MM.1S (cell line): ENCODE data around the gene BLOC1S2.
"Not testable (repeated sequence)": the region's sequence is repeated elsewhere in the genome, so short reads cannot be mapped to it uniquely, and the experiment has no call there.

Source experiments
- DNase-seq: peaks from one replicate; pipeline ENCODE4 v3.0.0-alpha.2; 2015
- H2AFZ ChIP-seq: fragments of 300-600 bp; sonication (generic); 2 replicates; pipeline ENCODE4 v1.6.0; 2016; ENCODE audit warnings: antibody characterized with exemption, low read length
- H3F3A ChIP-seq: fragments of 300-600 bp; sonication (generic); 2 replicates; pipeline ENCODE4 v1.6.1; 2016; ENCODE audit warnings: mild to moderate bottlenecking, antibody characterized with exemption, low read length, moderate library complexity, mixed read lengths; ENCODE audit not compliant: insufficient read depth
- H3K27ac ChIP-seq: fragments of 300-600 bp; sonication (generic); 2 replicates; pipeline ENCODE4 v1.5.1; 2016; ENCODE audit warnings: mild to moderate bottlenecking, low read length
- H3K27me3 ChIP-seq: fragments of 300-600 bp; sonication (generic); replicated peaks from 2 replicates; pipeline ENCODE4 v1.6.0; 2016; ENCODE audit warnings: low read length; ENCODE audit not compliant: insufficient read depth
- H3K36me3 ChIP-seq: fragments of 300-600 bp; sonication (generic); replicated peaks from 2 replicates; pipeline ENCODE4 v1.6.1; 2016; ENCODE audit warnings: mild to moderate bottlenecking, low read length, mixed read lengths; ENCODE audit not compliant: insufficient read depth
- H3K4me1 ChIP-seq: fragments of 300-600 bp; sonication (generic); 2 replicates; pipeline ENCODE4 v1.6.1; 2016; ENCODE audit warnings: low read length, mixed read lengths
- H3K4me2 ChIP-seq: fragments of 300-600 bp; sonication (generic); 2 replicates; pipeline ENCODE4 v1.6.0; 2016; ENCODE audit warnings: low read depth, low read length
- H3K4me3 ChIP-seq: fragments of 300-600 bp; sonication (generic); 2 replicates; pipeline ENCODE4 v1.5.1; 2016; ENCODE audit warnings: low read length, mixed read lengths
- H3K79me2 ChIP-seq: fragments of 300-600 bp; sonication (generic); 2 replicates; pipeline ENCODE4 v1.6.1; 2016; ENCODE audit warnings: mixed run types, low read length, mixed read lengths
- H3K9ac ChIP-seq: fragments of 300-600 bp; sonication (generic); 2 replicates; pipeline ENCODE4 v1.6.1; 2016; ENCODE audit warnings: low read length, mixed read lengths
- H3K9me2 ChIP-seq: fragments of 300-600 bp; sonication (generic); replicated peaks from 2 replicates; pipeline ENCODE4 v1.6.1; 2016; ENCODE audit warnings: mild to moderate bottlenecking, low read length, mixed read lengths; ENCODE audit not compliant: insufficient read depth
- H3K9me3 ChIP-seq: fragments of 300-600 bp; sonication (generic); replicated peaks from 2 replicates; pipeline ENCODE4 v1.6.1; 2016; ENCODE audit warnings: mild to moderate bottlenecking, low read length, mixed read lengths; ENCODE audit not compliant: insufficient read depth
- H4K20me1 ChIP-seq: fragments of 300-600 bp; sonication (generic); 2 replicates; pipeline ENCODE4 v1.6.1; 2016; ENCODE audit warnings: mild to moderate bottlenecking, low read length, moderate library complexity, mixed read lengths; ENCODE audit not compliant: insufficient read depth
- CTCF ChIP-seq: fragments of 300-600 bp; sonication (generic); IDR thresholded peaks from 2 replicates; pipeline ENCODE4 v1.5.1; 2016; ENCODE audit warnings: antibody characterized with exemption, low read length, mixed read lengths
- EZH2 ChIP-seq: fragments of 300-600 bp; sonication (generic); optimal IDR thresholded peaks from 2 replicates; pipeline ENCODE3; 2017; ENCODE audit warnings: low read depth, mild to moderate bottlenecking, antibody characterized with exemption, low read length, mixed read lengths
- EZH2phosphoT487 ChIP-seq: fragments of 300-600 bp; sonication (generic); IDR thresholded peaks from 2 replicates; pipeline ENCODE4 v1.6.1; 2018; ENCODE audit warnings: antibody characterized with exemption, low read length

Gene BLOC1S2

GRCh38 chr10:100293066-100293465 lies 6.6 kb upstream of the BLOC1S2 start:
- 0 out of 2 replicates have a peak, but pooled peaks cover 5% of the 10 kb centered on the region for H3K4me1 ChIP-seq
- H3K36me3 ChIP-seq, result no peaks in the 10 kb centered on the region
- H3F3A ChIP-seq, result no peaks in the 10 kb centered on the region
- no peak overlapping the region for H3K27ac ChIP-seq
- H3K4me3 ChIP-seq, result no peak overlapping the region
- no peak overlapping the region for H3K9ac ChIP-seq
- H3K79me2 ChIP-seq, result no peaks in the 10 kb centered on the region
- peaks cover 5% of the 10 kb centered on the region; the same call in 1 of the 2 replicates for H3K27me3 ChIP-seq
- no peaks in the 10 kb centered on the region for H3K9me3 ChIP-seq
- no peak overlapping the region for H2AFZ ChIP-seq
- no peak for DNase-seq
- no peaks in the 10 kb centered on the region for H3K9me2 ChIP-seq
- TF ChIP-seq CTCF (no peak), EZH2phosphoT487 (no peak)
- H4K20me1 ChIP-seq, result no peaks in the 10 kb centered on the region
- no peak overlapping the region for H3K4me2 ChIP-seq

- H3K27ac ChIP-seq, H3K27me3 ChIP-seq, H3K9me3 ChIP-seq, H3K9me2 ChIP-seq, H4K20me1 ChIP-seq, H2AFZ ChIP-seq, H3F3A ChIP-seq, DNase-seq, H3K4me2 ChIP-seq, H3K36me3 ChIP-seq, H3K79me2 ChIP-seq, H3K4me3 ChIP-seq, H3K4me1 ChIP-seq, H3K9ac ChIP-seq: not testable (repeated sequence)
These were observed 5.8 kb upstream of the BLOC1S2 start for GRCh38 chr10:100292300-100292699.

DNA sequence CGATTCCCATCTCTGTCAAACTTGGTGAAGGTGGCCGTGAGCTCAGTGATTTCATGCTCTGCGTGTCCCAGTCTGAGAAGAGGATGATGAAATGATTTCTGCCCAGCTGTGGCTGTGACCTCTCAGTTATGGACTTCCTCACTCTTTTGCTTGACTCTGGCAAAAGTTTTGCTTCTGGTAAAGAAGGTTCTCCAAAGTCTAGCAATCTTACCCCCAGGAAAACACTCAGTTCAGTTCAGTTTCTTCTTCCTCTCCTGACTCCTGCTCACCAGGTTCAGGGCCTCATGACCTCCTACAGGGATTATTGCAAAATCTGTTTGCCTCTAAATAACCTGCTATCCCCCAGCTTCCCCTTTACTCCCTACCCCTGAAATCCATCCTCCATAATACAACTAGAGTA lies 4.9 kb upstream of the BLOC1S2 start:
- Histone ChIP-seq H3K36me3 (no peaks in the 10 kb centered on the region), H3K27me3 (peaks cover 4% of the 10 kb centered on the region; the same call in 1 of the 2 replicates), H3K9me2 (no peaks in the 10 kb centered on the region), H3K79me2 (peaks cover 1% of the 10 kb centered on the region), H3K9ac (no peak overlapping the region), H3K9me3 (no peaks in the 10 kb centered on the region), H3K4me1 (0 out of 2 replicates have a peak, but pooled peaks cover 11% of the 10 kb centered on the region), H3K4me2 (no peak overlapping the region), H3F3A (no peaks in the 10 kb centered on the region), H3K4me3 (no peak overlapping the region), H4K20me1 (no peaks in the 10 kb centered on the region), H3K27ac (no peak overlapping the region), H2AFZ (no peak overlapping the region)
- TF ChIP-seq EZH2 (no peak), CTCF (no peak), EZH2phosphoT487 (no peak)
- no peak for DNase-seq

DNA sequence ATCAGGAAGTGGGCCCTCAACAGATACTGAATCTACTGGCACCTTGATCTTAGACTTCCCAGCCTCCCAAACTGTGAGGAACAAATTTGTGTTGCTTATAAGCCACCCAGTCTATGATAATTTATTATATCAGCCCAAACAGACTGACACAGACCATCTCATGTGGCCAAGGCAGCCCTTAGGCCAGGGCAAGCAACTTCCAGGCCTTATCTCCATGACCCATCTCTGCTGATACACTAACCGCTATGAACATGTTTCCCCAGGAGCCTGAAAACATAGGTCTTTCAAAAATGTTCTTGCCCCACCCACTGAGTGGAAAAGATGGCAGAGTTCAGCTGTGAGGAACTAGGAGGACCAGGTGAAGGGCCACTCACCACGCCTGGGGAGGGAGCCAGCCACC lies 3.2 kb upstream of the BLOC1S2 start:
- no peaks in the 10 kb centered on the region for H3K36me3 ChIP-seq
- H3K9me2 ChIP-seq, result no peaks in the 10 kb centered on the region
- no peak for TF ChIP-seq CTCF
- no peak for TF ChIP-seq EZH2phosphoT487
- TF ChIP-seq EZH2, result no peak
- no peak overlapping the region for H2AFZ ChIP-seq
- no peaks in the 10 kb centered on the region for H3K27me3 ChIP-seq
- no peak overlapping the region for H3K4me3 ChIP-seq
- H4K20me1 ChIP-seq, result no peaks in the 10 kb centered on the region
- H3K9me3 ChIP-seq, result no peaks in the 10 kb centered on the region
- H3K4me1 ChIP-seq, result peaks cover 11% of the 10 kb centered on the region; the same call in 1 of the 2 replicates
- H3K79me2 ChIP-seq, result peaks cover 18% of the 10 kb centered on the region
- DNase-seq, result no peak
- no peak overlapping the region for H3K9ac ChIP-seq
- H3K4me2 ChIP-seq, result no peak overlapping the region
- H3F3A ChIP-seq, result peaks cover 6% of the 10 kb centered on the region; the same call in 1 of the 2 replicates
- H3K27ac ChIP-seq, result no peak overlapping the region
